BJ (cell line): ENCODE results near the gene CCNYL1. TPM values are rescaled to one million over a fixed set of nuclear protein-coding genes. Genes with fewer than 3 reads are reported as not detected.

Source experiments
- CTCF ChIA-PET: fragments of 350-600 bp; formaldehyde crosslinking; extraction: SDS; loops from one replicate; lab custom pipeline; 2021; ENCODE audit warnings: antibody characterized with exemption, inconsistent platforms; lab: Yijun Ruan, JAX
- POLR2A ChIA-PET: fragments of 300-600 bp; sonication (Branson Sonifier 250); formaldehyde crosslinking; extraction: SDS; loops from one replicate; lab custom pipeline; 2021; ENCODE audit warnings: antibody characterized with exemption; lab: Charles Lee
- DNase-seq: peaks from one replicate; pipeline ENCODE4 v3.0.0-alpha.2; 2011; ENCODE audit warnings: low read depth
- H3K27me3 ChIP-seq: 2 replicates; pipeline ENCODE4 v1.6.0; 2011; ENCODE audit warnings: low read length; ENCODE audit not compliant: control insufficient read depth, insufficient read depth
- H3K36me3 ChIP-seq: 2 replicates; pipeline ENCODE4 v1.5.1; 2011; ENCODE audit warnings: low read length; ENCODE audit not compliant: control insufficient read depth, insufficient read depth
- H3K4me3 ChIP-seq: 2 replicates; pipeline ENCODE4 v1.5.1; 2011; ENCODE audit warnings: low read depth, mild to moderate bottlenecking, control low read depth, low read length
- CTCF ChIP-seq: IDR thresholded peaks from 2 replicates; pipeline ENCODE4 v1.5.1; 2011; ENCODE audit warnings: low read depth, mild to moderate bottlenecking, control low read depth, inconsistent platforms, low read length, moderate library complexity; ENCODE audit not compliant: insufficient read depth
- polyA plus RNA-seq: library from polyadenylated mRNA; depleted of rRNA; stranded (reverse); fragments of >200 nt; gene quantifications from 2 replicates; pipeline ENCODE4 v1.2.3, GENCODE V29; 2011

The CCNYL1 gene
- polyA plus RNA-seq, 1 experiment = 9.6 TPM

GRCh38 chr2:207779523-207779922, 68.1 kb downstream of the CCNYL1 start:
- ChIA-PET POLR2A (no interaction called here), CTCF (no interaction called here)
- no peak for DNase-seq
- no peaks in the 10 kb centered on the region for H3K36me3 ChIP-seq
- no peak for TF ChIP-seq CTCF
- H3K27me3 ChIP-seq = no peaks in the 10 kb centered on the region
- H3K4me3 ChIP-seq = no peak overlapping the region

GRCh38 chr2:207782238-207783030, 71.0 kb downstream of the CCNYL1 start:
- CTCF ChIA-PET = interaction anchor here (1.0 kb wide), 1 partner anchor 8 kb away, joined by 3 read pairs; no protein-coding TSS in a partner anchor

GRCh38 chr2:207783514-207783913, 72.1 kb downstream of the CCNYL1 start:
- Histone ChIP-seq H3K27me3 (no peaks in the 10 kb centered on the region), H3K36me3 (no peaks in the 10 kb centered on the region), H3K4me3 (no peak overlapping the region)
- ChIA-PET CTCF (interaction anchor here (0.5 to 1.0 kb wide), 2 partner anchors 9 to 154 kb away, joined by 3 read pairs; no protein-coding TSS in a partner anchor), POLR2A (no interaction called here)
- TF ChIP-seq CTCF = no peak
- no peak for DNase-seq

More at GRCh38 chr2:207782238-207783030, 71.0 kb downstream of the CCNYL1 start:
- POLR2A ChIA-PET = no interaction called here
- Histone ChIP-seq H3K27me3 (no peaks in the 10 kb centered on the region), H3K4me3 (no peak overlapping the region), H3K36me3 (no peaks in the 10 kb centered on the region)
- no peak for TF ChIP-seq CTCF
- no peak for DNase-seq

- no peak overlapping the region for H3K4me3 ChIP-seq
- DNase-seq = no peak
- CTCF ChIA-PET = no interaction called here
- POLR2A ChIA-PET = no interaction called here
- no peaks in the 10 kb centered on the region for H3K36me3 ChIP-seq
- no peak for TF ChIP-seq CTCF
- H3K27me3 ChIP-seq = no peaks in the 10 kb centered on the region
These were observed 73.5 kb downstream of the CCNYL1 start for GRCh38 chr2:207784898-207785297.

- H3K4me3 ChIP-seq = no peak overlapping the region
- no peaks in the 10 kb centered on the region for H3K36me3 ChIP-seq
- CTCF ChIA-PET = no interaction called here
- no peak for TF ChIP-seq CTCF
- H3K27me3 ChIP-seq = no peaks in the 10 kb centered on the region
- DNase-seq = no peak
- POLR2A ChIA-PET = no interaction called here
These were observed 75.6 kb downstream of the CCNYL1 start for GRCh38 chr2:207787017-207787416.
